WTC11 (cell line): ENCODE results near the gene ZBTB20. TPM values are rescaled to one million over a fixed set of nuclear protein-coding genes. Genes with fewer than 3 reads are reported as not detected.

Experiments
- ATAC-seq: fragments of 200-7000 bp; cut with Tn5 transposase; 2 replicates; pipeline ENCODE4 v1.10.0; 2021; ENCODE audit warnings: mild to moderate bottlenecking, moderate library complexity
- CTCF ChIA-PET: fragments of 300-600 bp; sonication (Branson Sonifier 250); formaldehyde crosslinking; loops from one replicate; lab custom pipeline; 2021; ENCODE audit warnings: antibody characterized with exemption; lab: Charles Lee
- POLR2A ChIA-PET: fragments of 350-600 bp; sonication (Branson Sonifier 250); formaldehyde crosslinking; loops from one replicate; lab custom pipeline; 2021; ENCODE audit warnings: antibody characterized with exemption; lab: Charles Lee
- DNase-seq: peaks from one replicate; pipeline ENCODE4 v3.0.0; 2021; ENCODE audit warnings: low spot score
- H3K27ac Mint-ChIP-seq: 2 replicates; pipeline ENCODE4 v1.8.0; 2021; ENCODE audit warnings: mixed read lengths
- H3K27me3 Mint-ChIP-seq: 2 replicates; pipeline ENCODE4 v1.8.0; 2021; ENCODE audit warnings: low read depth, mild to moderate bottlenecking, moderate library complexity, mixed read lengths
- H3K36me3 Mint-ChIP-seq: 2 replicates; pipeline ENCODE4 v1.8.0; 2021; ENCODE audit warnings: mixed read lengths
- H3K4me1 Mint-ChIP-seq: 2 replicates; pipeline ENCODE4 v1.8.0; 2022; ENCODE audit warnings: mixed read lengths
- H3K4me3 Mint-ChIP-seq: 2 replicates; pipeline ENCODE4 v1.8.0; 2021; ENCODE audit warnings: mild to moderate bottlenecking, moderate library complexity, mixed read lengths
- H3K9me3 Mint-ChIP-seq: 2 replicates; pipeline ENCODE4 v1.8.0; 2021; ENCODE audit warnings: mixed read lengths
- GABPB1 ChIP-seq: sonication (generic); formaldehyde crosslinking; IDR thresholded peaks from 2 replicates; pipeline ENCODE4 v1.8.1; 2023; ENCODE audit warnings: mild to moderate bottlenecking, missing genetic modification reagents
- GTF2I ChIP-seq: fragments of 250-450 bp; sonication (Bioruptor Pico); conservative IDR thresholded peaks from 2 replicates; pipeline ENCODE4 v1.4.0; 2021; ENCODE audit warnings: mild to moderate bottlenecking
- MYBL2 ChIP-seq: sonication (generic); formaldehyde crosslinking; IDR thresholded peaks from 2 replicates; pipeline ENCODE4 v1.8.1; 2023; ENCODE audit warnings: mild to moderate bottlenecking, moderate library complexity, missing genetic modification reagents
- NFE2L1 ChIP-seq: sonication (generic); formaldehyde crosslinking; IDR thresholded peaks from 2 replicates; pipeline ENCODE4 v1.8.1; 2023; ENCODE audit warnings: missing genetic modification reagents
- NFYB ChIP-seq: sonication (generic); formaldehyde crosslinking; conservative IDR thresholded peaks from 2 replicates; pipeline ENCODE4 v1.8.0; 2022; ENCODE audit warnings: low read depth, missing genetic modification reagents
- SMAD4 ChIP-seq: sonication (generic); formaldehyde crosslinking; IDR thresholded peaks from 2 replicates; pipeline ENCODE4 v1.8.0; 2022; ENCODE audit warnings: mild to moderate bottlenecking, missing genetic modification reagents
- TEAD1 ChIP-seq: sonication (generic); formaldehyde crosslinking; IDR thresholded peaks from 2 replicates; pipeline ENCODE4 v1.8.0; 2022; ENCODE audit warnings: mild to moderate bottlenecking, missing genetic modification reagents
- ZNF121 ChIP-seq: sonication (generic); formaldehyde crosslinking; IDR thresholded peaks from 2 replicates; pipeline ENCODE4 v1.8.0; 2023; ENCODE audit warnings: missing genetic modification reagents
- ZNF138 ChIP-seq: sonication (generic); formaldehyde crosslinking; conservative IDR thresholded peaks from 2 replicates; pipeline ENCODE4 v1.8.1; 2022; ENCODE audit warnings: mild to moderate bottlenecking, moderate library complexity, missing genetic modification reagents
- ZNF416 ChIP-seq: fragments of 250-450 bp; sonication (Bioruptor Pico); IDR thresholded peaks from 2 replicates; pipeline ENCODE4 v1.9.0; 2021; ENCODE audit warnings: mild to moderate bottlenecking, inconsistent platforms
- ZNF423 ChIP-seq: fragments of 250-450 bp; sonication (Bioruptor Pico); IDR thresholded peaks from 2 replicates; pipeline ENCODE4 v2.1.2; 2022; ENCODE audit warnings: mild to moderate bottlenecking, moderate library complexity
- total RNA-seq: library from RNA; stranded (reverse); gene quantifications from 3 replicates; pipeline ENCODE4 v1.2.3, GENCODE V29; 2021
- TF ChIP-seq, protein P1 (sequence below): sonication (generic); formaldehyde crosslinking; IDR thresholded peaks from 2 replicates; pipeline ENCODE4 v1.8.1; 2023; ENCODE audit warnings: mild to moderate bottlenecking, moderate library complexity, missing genetic modification reagents
- TF ChIP-seq, protein P2 (sequence below): sonication (generic); formaldehyde crosslinking; IDR thresholded peaks from 2 replicates; pipeline ENCODE4 v1.8.1; 2022; ENCODE audit warnings: low read depth, mild to moderate bottlenecking, moderate library complexity, missing genetic modification reagents, borderline replicate concordance
- TF ChIP-seq, protein P3 (sequence below): sonication (generic); formaldehyde crosslinking; IDR thresholded peaks from 2 replicates; pipeline ENCODE4 v1.8.0; 2023; ENCODE audit warnings: missing genetic modification reagents
- TF ChIP-seq, protein P4 (sequence below): fragments of 250-450 bp; sonication (Bioruptor Pico); IDR thresholded peaks from 2 replicates; pipeline ENCODE4 v1.9.0; 2021; ENCODE audit warnings: mild to moderate bottlenecking
- TF ChIP-seq, protein P5 (sequence below): sonication (generic); formaldehyde crosslinking; IDR thresholded peaks from 2 replicates; pipeline ENCODE4 v1.8.1; 2022; ENCODE audit warnings: mild to moderate bottlenecking, moderate library complexity, missing genetic modification reagents
- TF ChIP-seq, protein P6 (sequence below): sonication (generic); formaldehyde crosslinking; IDR thresholded peaks from 2 replicates; pipeline ENCODE4 v1.8.0; 2022; ENCODE audit warnings: mild to moderate bottlenecking, missing genetic modification reagents
- TF ChIP-seq, protein P7 (sequence below): fragments of 250-450 bp; sonication (Bioruptor Pico); IDR thresholded peaks from 2 replicates; pipeline ENCODE4 v2.1.2; 2022; ENCODE audit warnings: mild to moderate bottlenecking, moderate library complexity
- TF ChIP-seq, protein P8 (sequence below): sonication (generic); formaldehyde crosslinking; IDR thresholded peaks from 2 replicates; pipeline ENCODE4 v1.8.1; 2023; ENCODE audit warnings: mild to moderate bottlenecking, missing genetic modification reagents, moderate library complexity

ZBTB20 gene
- total RNA-seq, 1 experiment from 2014 or later, result 1.5 TPM

DNA sequence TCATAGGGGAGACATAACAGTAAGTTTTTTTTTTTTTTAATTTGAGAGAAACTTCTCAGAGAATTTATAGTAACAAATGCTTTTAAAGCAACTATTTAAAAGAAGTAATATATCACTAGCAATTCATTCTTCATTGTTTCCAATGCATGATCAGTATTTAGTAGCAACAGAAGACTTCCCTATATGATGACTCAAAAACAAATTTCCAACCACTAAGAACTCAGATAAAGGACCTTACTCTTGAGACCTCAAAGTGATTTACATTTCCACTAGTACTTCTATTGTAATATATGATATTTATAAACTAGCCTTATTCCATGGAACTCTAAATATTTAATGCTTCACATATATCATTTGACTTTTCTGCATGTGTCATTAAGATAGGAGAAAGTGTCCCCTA lies 356.3 kb downstream of the ZBTB20 start:
- Mint-ChIP-seq H3K4me1 (peaks cover 9% of the 10 kb centered on the region), H3K9me3 (no peaks in the 10 kb centered on the region), H3K4me3 (no peak overlapping the region), H3K27ac (no peak overlapping the region), H3K27me3 (no peaks in the 10 kb centered on the region), H3K36me3 (no peaks in the 10 kb centered on the region)
- DNase-seq (no peak), ATAC-seq (no peak)
- TF ChIP-seq, protein P1, sequence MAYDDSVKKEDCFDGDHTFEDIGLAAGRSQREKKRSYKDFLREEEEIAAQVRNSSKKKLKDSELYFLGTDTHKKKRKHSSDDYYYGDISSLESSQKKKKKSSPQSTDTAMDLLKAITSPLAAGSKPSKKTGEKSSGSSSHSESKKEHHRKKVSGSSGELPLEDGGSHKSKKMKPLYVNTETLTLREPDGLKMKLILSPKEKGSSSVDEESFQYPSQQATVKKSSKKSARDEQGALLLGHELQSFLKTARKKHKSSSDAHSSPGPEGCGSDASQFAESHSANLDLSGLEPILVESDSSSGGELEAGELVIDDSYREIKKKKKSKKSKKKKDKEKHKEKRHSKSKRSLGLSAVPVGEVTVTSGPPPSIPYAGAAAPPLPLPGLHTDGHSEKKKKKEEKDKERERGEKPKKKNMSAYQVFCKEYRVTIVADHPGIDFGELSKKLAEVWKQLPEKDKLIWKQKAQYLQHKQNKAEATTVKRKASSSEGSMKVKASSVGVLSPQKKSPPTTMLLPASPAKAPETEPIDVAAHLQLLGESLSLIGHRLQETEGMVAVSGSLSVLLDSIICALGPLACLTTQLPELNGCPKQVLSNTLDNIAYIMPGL, result no peak
- TF ChIP-seq, protein P2, sequence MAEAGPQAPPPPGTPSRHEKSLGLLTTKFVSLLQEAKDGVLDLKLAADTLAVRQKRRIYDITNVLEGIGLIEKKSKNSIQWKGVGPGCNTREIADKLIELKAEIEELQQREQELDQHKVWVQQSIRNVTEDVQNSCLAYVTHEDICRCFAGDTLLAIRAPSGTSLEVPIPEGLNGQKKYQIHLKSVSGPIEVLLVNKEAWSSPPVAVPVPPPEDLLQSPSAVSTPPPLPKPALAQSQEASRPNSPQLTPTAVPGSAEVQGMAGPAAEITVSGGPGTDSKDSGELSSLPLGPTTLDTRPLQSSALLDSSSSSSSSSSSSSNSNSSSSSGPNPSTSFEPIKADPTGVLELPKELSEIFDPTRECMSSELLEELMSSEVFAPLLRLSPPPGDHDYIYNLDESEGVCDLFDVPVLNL, result no peak
- no peak for TF ChIP-seq SMAD4 (CRISPR knock-in tag)
- TF ChIP-seq, protein P3, sequence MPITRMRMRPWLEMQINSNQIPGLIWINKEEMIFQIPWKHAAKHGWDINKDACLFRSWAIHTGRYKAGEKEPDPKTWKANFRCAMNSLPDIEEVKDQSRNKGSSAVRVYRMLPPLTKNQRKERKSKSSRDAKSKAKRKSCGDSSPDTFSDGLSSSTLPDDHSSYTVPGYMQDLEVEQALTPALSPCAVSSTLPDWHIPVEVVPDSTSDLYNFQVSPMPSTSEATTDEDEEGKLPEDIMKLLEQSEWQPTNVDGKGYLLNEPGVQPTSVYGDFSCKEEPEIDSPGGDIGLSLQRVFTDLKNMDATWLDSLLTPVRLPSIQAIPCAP (CRISPR knock-in tag), result no peak
- TF ChIP-seq, protein P4, sequence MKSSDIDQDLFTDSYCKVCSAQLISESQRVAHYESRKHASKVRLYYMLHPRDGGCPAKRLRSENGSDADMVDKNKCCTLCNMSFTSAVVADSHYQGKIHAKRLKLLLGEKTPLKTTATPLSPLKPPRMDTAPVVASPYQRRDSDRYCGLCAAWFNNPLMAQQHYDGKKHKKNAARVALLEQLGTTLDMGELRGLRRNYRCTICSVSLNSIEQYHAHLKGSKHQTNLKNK, result no peak
- TF ChIP-seq MYBL2, result no peak
- no peak for TF ChIP-seq ZNF423 (CRISPR knock-in tag)
- POLR2A ChIA-PET, result no interaction called here
- CTCF ChIA-PET, result no interaction called here

DNA sequence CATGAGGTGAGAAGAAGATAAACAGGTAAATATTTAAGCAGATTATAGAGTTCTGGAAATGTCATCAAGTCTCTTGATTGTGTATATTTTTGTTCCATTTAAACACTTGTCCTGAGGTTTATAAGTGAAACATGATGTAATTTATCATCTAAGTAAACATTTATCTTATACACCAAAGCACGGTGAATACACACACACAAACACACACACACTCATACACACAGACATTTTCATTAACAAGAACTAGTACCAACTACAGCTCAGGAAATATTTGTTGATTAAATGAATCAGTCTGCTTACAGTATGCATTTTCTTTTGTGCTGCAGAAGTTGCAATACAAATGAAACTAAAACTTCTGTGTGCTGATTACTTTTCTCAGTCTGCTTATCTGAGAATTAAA lies 357.3 kb downstream of the ZBTB20 start:
- Mint-ChIP-seq H3K9me3 (no peaks in the 10 kb centered on the region), H3K36me3 (no peaks in the 10 kb centered on the region), H3K4me3 (no peak overlapping the region), H3K27ac (no peak overlapping the region), H3K27me3 (no peaks in the 10 kb centered on the region), H3K4me1 (0 out of 2 replicates have a peak, but pooled peaks cover 3% of the 10 kb centered on the region)
- ATAC-seq, result no peak
- no peak for DNase-seq
- CTCF ChIA-PET, result no interaction called here
- TF ChIP-seq NFYB (CRISPR knock-in tag), result no peak
- no peak for TF ChIP-seq TEAD1 (CRISPR knock-in tag)
- TF ChIP-seq, protein P5, sequence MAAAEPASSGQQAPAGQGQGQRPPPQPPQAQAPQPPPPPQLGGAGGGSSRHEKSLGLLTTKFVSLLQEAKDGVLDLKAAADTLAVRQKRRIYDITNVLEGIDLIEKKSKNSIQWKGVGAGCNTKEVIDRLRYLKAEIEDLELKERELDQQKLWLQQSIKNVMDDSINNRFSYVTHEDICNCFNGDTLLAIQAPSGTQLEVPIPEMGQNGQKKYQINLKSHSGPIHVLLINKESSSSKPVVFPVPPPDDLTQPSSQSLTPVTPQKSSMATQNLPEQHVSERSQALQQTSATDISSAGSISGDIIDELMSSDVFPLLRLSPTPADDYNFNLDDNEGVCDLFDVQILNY (CRISPR knock-in tag), result no peak
- TF ChIP-seq ZNF416 (CRISPR knock-in tag), result no peak
- POLR2A ChIA-PET, result interaction anchor here (0.6 kb wide), 1 partner anchor 189 kb away, joined by 3 read pairs; no protein-coding TSS in a partner anchor

DNA sequence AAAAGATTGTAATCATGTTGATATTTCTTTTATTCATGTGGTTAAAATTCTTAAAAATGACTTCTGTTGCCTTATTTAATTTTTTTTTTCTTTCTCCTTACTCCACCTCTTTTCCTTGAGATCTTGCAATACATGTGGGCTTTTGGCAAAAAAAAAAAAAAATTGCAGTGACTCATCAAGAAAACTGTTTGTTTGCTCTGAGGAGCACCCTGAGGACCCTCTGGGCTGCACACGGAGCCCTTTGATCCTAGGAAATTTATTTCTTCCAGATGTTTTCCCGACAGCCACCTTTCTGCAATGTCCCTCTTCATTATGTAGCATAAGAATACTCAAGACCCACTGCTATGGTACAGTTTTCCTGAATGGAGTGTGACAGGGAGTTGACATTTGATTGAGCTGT lies 371.7 kb downstream of the ZBTB20 start:
- DNase-seq, result no peak
- Mint-ChIP-seq H3K9me3 (peaks cover 6% of the 10 kb centered on the region; the same call in 1 of the 2 replicates), H3K36me3 (no peaks in the 10 kb centered on the region), H3K4me1 (no peaks in the 10 kb centered on the region), H3K4me3 (no peak overlapping the region), H3K27me3 (no peaks in the 10 kb centered on the region), H3K27ac (no peak overlapping the region)
- ATAC-seq, result no peak
- TF ChIP-seq ZNF121 (CRISPR knock-in tag) (no peak), ZNF138 (CRISPR knock-in tag) (no peak), NFE2L1 (CRISPR knock-in tag) (no peak)
- TF ChIP-seq, protein P6, sequence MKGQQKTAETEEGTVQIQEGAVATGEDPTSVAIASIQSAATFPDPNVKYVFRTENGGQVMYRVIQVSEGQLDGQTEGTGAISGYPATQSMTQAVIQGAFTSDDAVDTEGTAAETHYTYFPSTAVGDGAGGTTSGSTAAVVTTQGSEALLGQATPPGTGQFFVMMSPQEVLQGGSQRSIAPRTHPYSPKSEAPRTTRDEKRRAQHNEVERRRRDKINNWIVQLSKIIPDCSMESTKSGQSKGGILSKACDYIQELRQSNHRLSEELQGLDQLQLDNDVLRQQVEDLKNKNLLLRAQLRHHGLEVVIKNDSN, result no peak
- POLR2A ChIA-PET, result no interaction called here
- CTCF ChIA-PET, result interaction anchor here (1.1 kb wide), 1 partner anchor 620 kb away, joined by 3 read pairs; no protein-coding TSS in a partner anchor

DNA sequence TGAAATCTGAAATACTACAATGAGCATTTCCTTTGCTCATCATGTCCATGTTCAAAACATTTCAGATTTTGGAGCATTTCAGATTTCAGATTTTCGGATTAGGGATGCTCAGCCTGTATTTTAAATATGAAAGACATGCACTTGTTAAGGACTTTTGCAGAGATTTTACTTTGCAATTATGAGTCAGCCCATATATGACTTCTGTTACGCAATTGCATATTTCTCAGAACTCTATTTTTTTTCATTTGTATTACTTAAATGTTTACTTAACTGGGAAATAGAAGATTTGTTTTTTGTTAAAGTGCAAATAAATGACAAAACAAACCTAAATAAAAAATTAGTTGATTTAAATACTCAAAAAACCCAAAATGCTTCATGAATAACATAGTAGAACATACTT lies 376.2 kb downstream of the ZBTB20 start:
- Mint-ChIP-seq H3K27me3 (no peaks in the 10 kb centered on the region), H3K4me1 (no peaks in the 10 kb centered on the region), H3K4me3 (no peak overlapping the region), H3K36me3 (no peaks in the 10 kb centered on the region), H3K9me3 (no peaks in the 10 kb centered on the region), H3K27ac (no peak overlapping the region)
- CTCF ChIA-PET, result no interaction called here
- no peak for ATAC-seq
- no peak for DNase-seq
- POLR2A ChIA-PET, result no interaction called here
- TF ChIP-seq GTF2I (CRISPR knock-in tag) (no peak), MYBL2 (no peak), GABPB1 (CRISPR knock-in tag) (no peak)
- TF ChIP-seq, protein P7, sequence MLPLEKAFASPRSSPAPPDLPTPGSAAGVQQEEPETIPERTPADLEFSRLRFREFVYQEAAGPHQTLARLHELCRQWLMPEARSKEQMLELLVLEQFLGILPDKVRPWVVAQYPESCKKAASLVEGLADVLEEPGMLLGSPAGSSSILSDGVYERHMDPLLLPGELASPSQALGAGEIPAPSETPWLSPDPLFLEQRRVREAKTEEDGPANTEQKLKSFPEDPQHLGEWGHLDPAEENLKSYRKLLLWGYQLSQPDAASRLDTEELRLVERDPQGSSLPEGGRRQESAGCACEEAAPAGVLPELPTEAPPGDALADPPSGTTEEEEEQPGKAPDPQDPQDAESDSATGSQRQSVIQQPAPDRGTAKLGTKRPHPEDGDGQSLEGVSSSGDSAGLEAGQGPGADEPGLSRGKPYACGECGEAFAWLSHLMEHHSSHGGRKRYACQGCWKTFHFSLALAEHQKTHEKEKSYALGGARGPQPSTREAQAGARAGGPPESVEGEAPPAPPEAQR (CRISPR knock-in tag), result no peak
- TF ChIP-seq, protein P8, sequence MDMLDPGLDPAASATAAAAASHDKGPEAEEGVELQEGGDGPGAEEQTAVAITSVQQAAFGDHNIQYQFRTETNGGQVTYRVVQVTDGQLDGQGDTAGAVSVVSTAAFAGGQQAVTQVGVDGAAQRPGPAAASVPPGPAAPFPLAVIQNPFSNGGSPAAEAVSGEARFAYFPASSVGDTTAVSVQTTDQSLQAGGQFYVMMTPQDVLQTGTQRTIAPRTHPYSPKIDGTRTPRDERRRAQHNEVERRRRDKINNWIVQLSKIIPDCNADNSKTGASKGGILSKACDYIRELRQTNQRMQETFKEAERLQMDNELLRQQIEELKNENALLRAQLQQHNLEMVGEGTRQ (CRISPR knock-in tag), result no peak
